ENCODE data around the gene CFAP57. TPM values are rescaled to one million over a fixed set of nuclear protein-coding genes. Genes with fewer than 3 reads are reported as not detected.
"Not testable (repeated sequence)": the region's sequence is repeated elsewhere in the genome, so short reads cannot be mapped to it uniquely, and the experiment has no call there.

The CFAP57 gene
- total and polyA plus RNA-seq, 9 donors: 0.13 to 13.2 (median 0.71) TPM

DNA sequence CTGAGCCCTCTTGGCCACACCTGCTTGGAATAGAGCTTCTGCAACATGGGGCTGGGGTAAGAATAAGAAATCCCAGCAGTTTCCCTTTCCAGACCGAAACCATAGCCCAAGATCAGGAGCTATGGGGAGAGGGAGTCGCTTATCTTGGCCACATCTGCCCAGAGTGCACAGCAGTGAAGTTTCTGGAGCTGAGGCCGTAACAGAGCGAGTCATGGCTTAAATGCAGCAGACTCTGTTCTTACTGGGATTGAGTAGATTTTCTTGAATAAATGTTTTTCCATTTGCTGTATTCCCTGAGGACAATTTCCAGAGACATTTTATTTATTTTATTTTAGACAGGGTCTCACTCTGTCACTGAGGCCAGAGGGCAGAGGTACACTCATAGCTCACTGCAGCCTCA lies 33.5 kb downstream of the CFAP57 start:
- 77 to 95% (median 92%) methylated on average over 4 of the region's 4 CpGs for WGBS, 3 donors
- Histone ChIP-seq H3K36me3 (no peaks in the 10 kb centered on the region), H3K27ac (no peak overlapping the region), H3K4me3 (no peak overlapping the region), H3K27me3 (no peaks in the 10 kb centered on the region), H3K4me1 (ENCODE audit: insufficient read depth) (peaks cover 5% of the 10 kb centered on the region), H3K9me3 (no peaks in the 10 kb centered on the region)
- TF ChIP-seq EP300 (IDR thresholded peaks at IDR 0.05): no peak
- TF ChIP-seq POLR2A (IDR thresholded peaks at IDR 0.05): no peak
- TF ChIP-seq, protein P1, sequence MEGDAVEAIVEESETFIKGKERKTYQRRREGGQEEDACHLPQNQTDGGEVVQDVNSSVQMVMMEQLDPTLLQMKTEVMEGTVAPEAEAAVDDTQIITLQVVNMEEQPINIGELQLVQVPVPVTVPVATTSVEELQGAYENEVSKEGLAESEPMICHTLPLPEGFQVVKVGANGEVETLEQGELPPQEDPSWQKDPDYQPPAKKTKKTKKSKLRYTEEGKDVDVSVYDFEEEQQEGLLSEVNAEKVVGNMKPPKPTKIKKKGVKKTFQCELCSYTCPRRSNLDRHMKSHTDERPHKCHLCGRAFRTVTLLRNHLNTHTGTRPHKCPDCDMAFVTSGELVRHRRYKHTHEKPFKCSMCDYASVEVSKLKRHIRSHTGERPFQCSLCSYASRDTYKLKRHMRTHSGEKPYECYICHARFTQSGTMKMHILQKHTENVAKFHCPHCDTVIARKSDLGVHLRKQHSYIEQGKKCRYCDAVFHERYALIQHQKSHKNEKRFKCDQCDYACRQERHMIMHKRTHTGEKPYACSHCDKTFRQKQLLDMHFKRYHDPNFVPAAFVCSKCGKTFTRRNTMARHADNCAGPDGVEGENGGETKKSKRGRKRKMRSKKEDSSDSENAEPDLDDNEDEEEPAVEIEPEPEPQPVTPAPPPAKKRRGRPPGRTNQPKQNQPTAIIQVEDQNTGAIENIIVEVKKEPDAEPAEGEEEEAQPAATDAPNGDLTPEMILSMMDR (IDR thresholded peaks at IDR 0.05): no peak
- no peak for DNase-seq
- intact Hi-C loops (cut with DNase I): no loop called here

DNA sequence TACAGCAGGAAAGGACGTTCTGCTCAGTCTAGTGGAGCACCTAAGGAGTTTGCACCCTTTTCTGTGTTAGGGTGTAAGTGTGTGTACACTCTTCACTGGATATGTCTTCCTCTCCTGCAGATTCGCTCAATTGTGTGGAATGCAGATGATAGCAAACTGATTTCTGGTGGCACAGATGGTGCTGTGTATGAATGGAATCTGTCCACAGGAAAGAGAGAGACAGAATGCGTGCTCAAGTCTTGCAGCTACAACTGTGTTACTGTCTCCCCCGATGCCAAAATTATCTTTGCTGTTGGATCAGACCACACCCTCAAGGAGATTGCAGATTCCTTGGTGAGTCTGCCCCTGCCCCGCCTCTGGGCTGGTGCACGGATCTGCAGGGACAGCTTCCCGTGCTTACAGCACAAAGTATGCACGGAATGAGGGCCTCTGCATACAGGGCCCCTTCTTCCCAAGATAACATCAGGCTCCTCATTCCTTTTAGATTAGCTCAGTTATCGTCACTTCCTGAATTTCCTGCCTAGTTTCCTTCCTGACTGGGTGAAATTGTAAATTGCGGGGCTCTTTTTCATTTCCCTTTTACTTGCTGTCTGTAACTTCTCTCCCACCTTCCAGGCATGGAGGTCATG lies 34.6 kb downstream of the CFAP57 start:
- H3K9me3 ChIP-seq: no peaks in the 10 kb centered on the region
- H3K27me3 ChIP-seq: no peaks in the 10 kb centered on the region
- H3K27ac ChIP-seq: no peak overlapping the region
- intact Hi-C loops (cut with DNase I): no loop called here
- H3K4me1 ChIP-seq (ENCODE audit: insufficient read depth): peaks cover 5% of the 10 kb centered on the region
- DNase-seq: no peak
- 14 to 19% (median 14%) methylated on average over 10 of the region's 10 CpGs for WGBS, 3 donors
- H3K4me3 ChIP-seq: no peak overlapping the region
- TF ChIP-seq POLR2A (IDR thresholded peaks at IDR 0.05): no peak
- TF ChIP-seq, protein P1 (IDR thresholded peaks at IDR 0.05): no peak
- no peaks in the 10 kb centered on the region for H3K36me3 ChIP-seq

DNA sequence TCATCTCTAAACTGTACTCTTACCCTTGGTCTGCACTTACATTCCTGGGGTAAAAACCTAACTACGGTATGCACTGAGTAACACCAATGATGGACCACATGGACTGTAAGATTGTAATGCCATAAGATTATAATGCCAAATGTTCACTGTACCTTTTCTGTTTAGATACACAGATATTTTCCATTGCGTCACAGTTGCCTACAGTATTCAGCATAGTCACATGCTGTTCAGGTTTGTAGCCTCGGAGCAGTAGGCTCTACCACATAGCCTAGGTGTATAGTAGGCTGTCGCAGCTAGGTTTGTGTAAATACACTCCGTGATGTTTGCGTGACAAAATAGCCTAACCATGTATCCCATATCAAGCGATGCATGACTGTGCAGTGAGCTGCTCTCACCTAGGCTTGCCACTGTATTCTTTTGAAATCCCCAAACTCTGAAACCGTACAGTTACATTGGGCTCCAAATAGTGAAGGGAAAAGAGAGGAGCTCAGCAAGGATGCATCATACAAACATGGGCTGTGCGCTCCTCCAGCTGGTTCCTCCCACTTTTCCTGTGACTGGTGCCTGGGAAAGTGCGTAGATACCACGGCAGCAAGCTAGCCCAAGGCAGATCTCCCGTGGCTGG lies 35.2 kb downstream of the CFAP57 start:
- no peak for DNase-seq
- Histone ChIP-seq H3K27ac (no peak overlapping the region), H3K9me3 (no peaks in the 10 kb centered on the region), H3K4me1 (ENCODE audit: insufficient read depth) (peaks cover 5% of the 10 kb centered on the region), H3K36me3 (no peaks in the 10 kb centered on the region), H3K27me3 (no peaks in the 10 kb centered on the region), H3K4me3 (no peak overlapping the region)
- TF ChIP-seq, protein P1 (IDR thresholded peaks at IDR 0.05): no peak
- TF ChIP-seq POLR2A (IDR thresholded peaks at IDR 0.05) (no peak), EP300 (IDR thresholded peaks at IDR 0.05) (no peak)
- 85 to 87% (median 86%) methylated on average over 12 of the region's 12 CpGs for WGBS, 3 donors
- intact Hi-C loops (cut with DNase I): no loop called here

DNA sequence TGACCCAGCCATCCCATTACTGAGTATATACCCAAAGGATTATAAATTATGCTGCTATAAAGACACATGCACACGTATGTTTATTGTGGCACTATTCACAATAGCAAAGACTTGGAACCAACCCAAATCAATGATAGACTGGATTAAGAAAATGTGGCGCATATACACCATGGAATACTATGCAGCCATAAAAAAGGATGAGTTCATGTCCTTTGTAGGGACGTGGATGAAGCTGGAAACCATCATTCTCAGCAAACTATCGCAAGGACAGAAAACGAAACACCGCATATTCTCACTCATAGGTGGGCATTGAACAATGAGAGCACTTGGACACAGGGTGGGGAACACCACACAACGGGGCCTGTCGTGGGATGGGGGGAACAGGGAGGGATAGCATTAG lies 36.1 kb downstream of the CFAP57 start:
- WGBS, 3 donors: 95 to 98% (median 95%) methylated on average over 8 of the region's 8 CpGs
- H3K36me3 ChIP-seq; H3K9me3 ChIP-seq; intact Hi-C loops (cut with DNase I); H3K27ac ChIP-seq; DNase-seq; H3K27me3 ChIP-seq; H3K4me3 ChIP-seq; H3K4me1 ChIP-seq (ENCODE audit: insufficient read depth): not testable (repeated sequence)

Data from ovary (tissue), 9 donors.